Cardiac muscle cell (in vitro differentiated cells and primary cell): ENCODE data around the gene USP37. TPM values are rescaled to one million over a fixed set of nuclear protein-coding genes. Genes with fewer than 3 reads are reported as not detected.
A peak's percentile ranks its signal among the peaks of the same experiment; 100 is the strongest.

Experiments used
- DNase-seq, 2 donors: peaks; one replicate each; pipeline versions ENCODE4 v3.0.0 to v3.0.0-alpha.2; 2010 to 2017; ENCODE audit warnings: low read depth in 1 of 2, low spot score in 1 of 2
- H3K27ac ChIP-seq: fragments of 200-600 bp; sonication (generic); 2 replicates; pipeline ENCODE4 v1.5.1; 2016
- H3K27me3 ChIP-seq: fragments of 200-600 bp; sonication (generic); 2 replicates; pipeline ENCODE4 v1.6.0; 2016; ENCODE audit warnings: control low read depth
- H3K36me3 ChIP-seq: fragments of 200-600 bp; sonication (generic); 2 replicates; pipeline ENCODE4 v1.5.1; 2016; ENCODE audit warnings: control low read depth
- H3K4me1 ChIP-seq: fragments of 200-600 bp; sonication (generic); 2 replicates; pipeline ENCODE4 v1.8.1; 2017; ENCODE audit warnings: low read depth, mild to moderate bottlenecking, mixed run types
- H3K4me3 ChIP-seq: fragments of 200-600 bp; sonication (generic); 2 replicates; pipeline ENCODE4 v1.5.1; 2016; ENCODE audit warnings: mild to moderate bottlenecking
- H3K9me3 ChIP-seq: fragments of 200-600 bp; sonication (generic); 2 replicates; pipeline ENCODE4 v1.5.1; 2017; ENCODE audit warnings: low read depth, mild to moderate bottlenecking, control low read depth
- polyA plus RNA-seq: library from polyadenylated mRNA; unstranded; fragments of >200 nt; fragmentation: Nextera tagmentation; extraction: Ambion mirVana; gene quantifications from 2 replicates; pipeline ENCODE4 v1.2.1, GENCODE V29; 2016
- total RNA-seq: library from RNA; depleted of rRNA; stranded (reverse); fragments of >200 nt; gene quantifications from 2 replicates; pipeline ENCODE4 v1.2.3, GENCODE V29; 2016
- TF ChIP-seq, protein P1 (sequence below): IDR thresholded peaks from 2 replicates; pipeline ENCODE4 v1.5.1; 2012; ENCODE audit warnings: low read depth, mild to moderate bottlenecking, low read length

The USP37 gene
- total and polyA plus RNA-seq, 2 experiments from 2014 or later = 5.8 to 14.3 TPM

DNA sequence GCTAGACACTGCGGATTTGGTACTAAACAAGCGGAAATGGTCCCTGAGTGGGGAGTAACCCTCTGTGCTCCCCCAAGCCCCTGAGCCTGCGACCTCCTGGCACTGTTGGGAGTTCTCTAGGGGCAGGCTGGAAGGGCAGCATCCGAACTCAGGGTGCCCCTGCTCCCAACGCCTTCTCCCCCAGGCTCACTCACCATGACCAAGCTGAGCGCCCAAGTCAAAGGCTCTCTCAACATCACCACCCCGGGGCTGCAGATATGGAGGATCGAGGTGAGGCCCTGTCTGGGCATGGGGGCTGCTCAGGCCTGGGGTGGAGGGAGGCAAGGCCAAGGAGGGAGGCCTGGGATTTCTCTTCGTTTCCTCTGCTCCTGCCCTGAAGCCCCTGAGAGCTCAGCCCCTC is 144.6 kb downstream of the USP37 start:
- Histone ChIP-seq H3K36me3 (no peaks in the 10 kb centered on the region), H3K4me1 (peaks cover 12% of the 10 kb centered on the region), H3K27ac (no peak overlapping the region), H3K27me3 (no peaks in the 10 kb centered on the region), H3K9me3 (no peaks in the 10 kb centered on the region), H3K4me3 (no peak overlapping the region)
- no peak for DNase-seq
- TF ChIP-seq, protein P1, sequence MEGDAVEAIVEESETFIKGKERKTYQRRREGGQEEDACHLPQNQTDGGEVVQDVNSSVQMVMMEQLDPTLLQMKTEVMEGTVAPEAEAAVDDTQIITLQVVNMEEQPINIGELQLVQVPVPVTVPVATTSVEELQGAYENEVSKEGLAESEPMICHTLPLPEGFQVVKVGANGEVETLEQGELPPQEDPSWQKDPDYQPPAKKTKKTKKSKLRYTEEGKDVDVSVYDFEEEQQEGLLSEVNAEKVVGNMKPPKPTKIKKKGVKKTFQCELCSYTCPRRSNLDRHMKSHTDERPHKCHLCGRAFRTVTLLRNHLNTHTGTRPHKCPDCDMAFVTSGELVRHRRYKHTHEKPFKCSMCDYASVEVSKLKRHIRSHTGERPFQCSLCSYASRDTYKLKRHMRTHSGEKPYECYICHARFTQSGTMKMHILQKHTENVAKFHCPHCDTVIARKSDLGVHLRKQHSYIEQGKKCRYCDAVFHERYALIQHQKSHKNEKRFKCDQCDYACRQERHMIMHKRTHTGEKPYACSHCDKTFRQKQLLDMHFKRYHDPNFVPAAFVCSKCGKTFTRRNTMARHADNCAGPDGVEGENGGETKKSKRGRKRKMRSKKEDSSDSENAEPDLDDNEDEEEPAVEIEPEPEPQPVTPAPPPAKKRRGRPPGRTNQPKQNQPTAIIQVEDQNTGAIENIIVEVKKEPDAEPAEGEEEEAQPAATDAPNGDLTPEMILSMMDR = no peak

DNA sequence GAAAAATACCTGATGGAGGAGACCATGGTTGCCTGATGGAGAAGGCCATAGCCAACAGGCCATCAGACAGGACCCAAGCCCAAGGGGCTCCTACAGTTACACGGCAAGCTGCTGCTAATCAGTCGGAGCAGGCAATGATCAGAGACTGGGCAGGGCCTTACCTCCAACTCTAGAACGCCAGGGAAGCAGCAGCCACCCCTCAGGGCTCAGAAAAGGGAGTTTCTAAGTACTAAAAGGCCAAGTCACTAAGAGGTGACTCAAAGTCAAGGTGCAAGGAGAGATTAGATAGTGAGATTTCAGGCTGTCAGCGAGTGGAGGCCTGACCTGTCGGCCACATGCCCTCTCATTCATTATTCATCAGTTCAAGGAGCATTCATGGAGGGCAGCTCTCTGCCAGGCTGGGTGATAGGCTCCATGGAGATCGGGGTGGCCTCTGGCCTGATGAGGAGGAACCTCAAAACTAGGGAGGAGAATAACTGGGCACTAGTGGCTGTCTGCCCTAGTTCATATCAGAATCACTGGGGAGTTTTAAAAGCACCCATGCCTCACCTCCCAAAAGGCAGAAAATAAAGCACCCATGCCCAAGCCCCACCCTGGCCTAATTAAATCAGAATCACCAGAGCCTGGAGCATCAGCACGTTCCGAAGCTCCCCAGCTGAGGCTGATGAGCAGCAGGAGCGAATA is 145.6 kb downstream of the USP37 start:
- TF ChIP-seq, protein P1 = no peak
- Histone ChIP-seq H3K4me1 (peaks cover 12% of the 10 kb centered on the region), H3K9me3 (no peaks in the 10 kb centered on the region), H3K27me3 (no peaks in the 10 kb centered on the region), H3K36me3 (no peaks in the 10 kb centered on the region), H3K27ac (no peak overlapping the region), H3K4me3 (no peak overlapping the region)
- no peak for DNase-seq

DNA sequence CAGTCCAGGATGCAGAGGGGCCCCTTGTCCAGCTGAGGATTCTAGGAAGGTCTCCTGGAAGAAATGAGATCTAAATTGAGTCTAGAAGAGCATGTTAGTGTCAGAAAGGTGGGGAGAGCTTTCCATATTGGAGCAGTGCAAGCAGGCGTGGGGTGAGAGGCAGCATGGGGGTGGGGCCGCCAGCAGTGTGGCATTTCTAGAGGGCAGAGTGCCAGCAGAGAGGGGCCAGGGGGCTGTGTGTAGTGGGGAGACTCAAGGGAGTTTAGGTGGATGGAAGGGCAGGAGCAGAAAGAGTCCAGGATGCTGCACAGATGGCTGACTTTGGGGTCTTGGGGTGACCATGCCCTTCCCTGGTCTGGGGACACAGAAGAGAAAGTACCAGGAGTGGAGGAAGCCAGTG is 147.1 kb downstream of the USP37 start:
- TF ChIP-seq, protein P1 = no peak
- DNase-seq = no peak
- H3K4me3 ChIP-seq = no peak overlapping the region

DNA sequence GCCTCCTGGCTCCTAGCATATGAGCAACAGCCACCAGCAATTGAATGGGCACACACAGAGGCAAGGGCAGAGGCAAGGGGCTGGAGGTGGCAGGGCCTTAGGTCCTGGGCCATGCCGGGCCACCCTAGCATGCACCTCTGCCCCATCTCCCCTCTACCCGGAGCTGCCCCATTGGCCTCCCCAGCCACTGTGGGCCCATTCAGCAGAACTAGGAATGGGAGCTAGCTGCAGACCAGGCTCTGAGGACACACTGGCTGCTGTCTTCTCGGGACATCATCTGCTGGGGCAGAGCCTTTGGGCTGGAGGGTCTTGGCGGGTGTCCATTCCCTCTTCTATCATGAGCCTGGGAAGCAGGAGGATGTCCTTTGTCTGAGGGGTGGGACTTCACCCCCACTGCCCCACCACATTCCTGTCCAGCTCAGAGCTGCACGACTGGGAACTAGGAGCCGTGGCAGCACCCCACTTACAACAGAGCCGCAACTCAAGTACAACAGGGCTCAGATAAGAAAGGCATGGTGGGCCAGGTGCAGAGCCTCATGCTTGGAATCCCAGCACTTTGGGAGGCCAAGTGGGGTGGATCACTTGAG is 148.4 kb downstream of the USP37 start:
- DNase-seq = peak in 1 of 2 donors; percentile 56
- TF ChIP-seq, protein P1 = no peak
- H3K4me3 ChIP-seq = no peak overlapping the region
- no peak overlapping the region for H3K27ac ChIP-seq
- H3K9me3 ChIP-seq = no peaks in the 10 kb centered on the region
- H3K36me3 ChIP-seq = no peaks in the 10 kb centered on the region
- H3K27me3 ChIP-seq = no peaks in the 10 kb centered on the region
- peaks cover 12% of the 10 kb centered on the region for H3K4me1 ChIP-seq

More for the DNA sequence above, 147.1 kb downstream of the USP37 start:
- Histone ChIP-seq H3K36me3 (no peaks in the 10 kb centered on the region), H3K27ac (no peak overlapping the region), H3K4me1 (peaks cover 12% of the 10 kb centered on the region), H3K9me3 (no peaks in the 10 kb centered on the region), H3K27me3 (no peaks in the 10 kb centered on the region)

DNA sequence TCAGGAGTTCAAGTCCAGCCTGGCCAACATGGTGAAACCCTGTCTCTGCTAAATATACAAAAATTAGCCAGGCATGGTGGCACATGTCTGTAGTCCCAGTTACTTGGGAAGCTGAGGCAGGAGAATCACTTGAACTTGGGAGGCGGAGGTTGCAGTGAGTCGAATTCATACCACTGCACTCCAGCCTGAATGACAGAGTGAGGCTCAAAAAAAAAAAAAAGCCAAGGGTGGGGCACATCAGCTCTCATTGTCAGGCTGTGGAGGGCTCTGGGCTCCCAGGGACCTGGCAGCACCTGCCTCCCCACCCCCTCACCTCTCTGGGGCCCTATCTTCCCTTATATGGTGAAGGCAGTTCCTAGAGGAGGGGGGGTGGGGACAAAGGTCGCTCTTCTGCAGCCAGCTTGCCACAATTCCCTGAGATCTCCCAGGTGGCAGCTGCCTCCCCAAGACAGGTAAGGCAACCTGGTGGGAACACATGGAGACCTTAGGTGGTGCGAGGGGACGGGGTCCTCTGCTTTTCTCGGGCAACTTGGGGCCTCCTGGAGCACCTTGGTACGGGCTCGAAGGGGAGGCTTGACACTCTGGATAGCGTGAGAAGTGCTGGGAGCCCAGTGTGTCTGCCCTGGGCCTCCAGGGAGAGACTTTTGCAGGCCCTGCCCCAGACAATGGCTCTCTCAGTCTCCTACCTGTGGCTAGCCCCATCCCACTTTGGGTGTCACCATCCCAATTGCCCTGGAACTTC is 149.3 kb downstream of the USP37 start, which contains the start of gene VIL1:
Gene VIL1 (plus strand): TSS at position 407 of the 742 bp plus-strand sequence. CDS start 4,656 bp downstream, outside the sequence.
- no peak within 1 kb of the TSS for H3K27ac ChIP-seq
- no peak within 1 kb of the TSS for H3K4me3 ChIP-seq
- H3K4me1 ChIP-seq = peaks cover 12% of the 10 kb centered on the region
- TF ChIP-seq, protein P1 = no peak
- H3K9me3 ChIP-seq = no peaks in the 10 kb centered on the region
- DNase-seq = no peak
- no peaks in the 10 kb centered on the region for H3K27me3 ChIP-seq
- H3K36me3 ChIP-seq = no peaks in the 10 kb centered on the region
